Right renal pelvis (tissue), 4 donors: Measurements from ENCODE around the gene SIGLEC1. TPM values are rescaled to one million over a fixed set of nuclear protein-coding genes. Genes with fewer than 3 reads are reported as not detected.

Source experiments
- DNase-seq, 4 donors: peaks; one replicate each; pipeline ENCODE4 v3.0.0-alpha.2; 2013; ENCODE audit warnings: low read depth in 4 of 4, low spot score in 3 of 4, missing footprints in 1 of 4
- polyA plus RNA-seq, 4 donors: library from polyadenylated mRNA; unstranded; fragments of 120-200 nt; gene quantifications; one replicate each; pipeline ENCODE4 v1.2.1, GENCODE V29; 2013; ENCODE audit not compliant: insufficient read length in 4 of 4

SIGLEC1 gene
- 1 to 10 TPM in 1 of 4 donors, under 1 TPM in 3; 0.51 to 1.3 (median 0.76) TPM for polyA plus RNA-seq

DNA sequence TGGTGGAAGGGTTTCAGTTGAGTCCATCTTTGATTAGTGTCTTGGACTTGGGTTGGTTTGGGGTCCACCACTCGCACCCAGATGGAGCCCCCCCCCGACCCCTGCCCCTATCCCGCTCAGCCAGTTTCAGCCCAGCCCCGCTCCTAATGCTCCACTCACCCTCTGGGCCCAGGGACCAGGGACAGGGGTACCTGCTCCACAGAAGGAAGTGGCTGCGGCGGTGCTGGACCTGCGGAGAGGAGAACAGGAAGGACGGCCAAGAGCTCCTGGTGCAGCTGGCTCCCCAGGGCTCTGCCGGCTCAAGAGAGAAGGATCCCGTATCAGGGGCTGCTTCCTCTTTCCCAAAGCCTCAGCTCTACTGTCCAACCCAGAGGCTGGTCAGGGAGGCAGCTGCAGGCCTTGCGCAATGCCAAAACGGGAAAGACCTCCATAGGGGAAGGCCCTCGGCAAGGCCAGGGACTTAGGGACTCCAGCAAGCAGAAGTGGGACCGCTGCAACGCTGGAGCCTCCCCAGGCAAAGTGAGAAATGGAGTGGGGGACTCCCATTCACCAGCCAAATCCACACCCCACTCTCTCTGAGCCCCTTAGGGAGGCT lies at the start of gene SIGLEC1:
Gene SIGLEC1 (minus strand): TSS at position 322 of the 595 bp plus-strand sequence. CDS start 5,472 bp downstream, outside the sequence.
- no peak for DNase-seq

- no peak for DNase-seq
Observed at GRCh38 chr20:3760655-3761348, 48.4 kb upstream of the SIGLEC1 start.

DNA sequence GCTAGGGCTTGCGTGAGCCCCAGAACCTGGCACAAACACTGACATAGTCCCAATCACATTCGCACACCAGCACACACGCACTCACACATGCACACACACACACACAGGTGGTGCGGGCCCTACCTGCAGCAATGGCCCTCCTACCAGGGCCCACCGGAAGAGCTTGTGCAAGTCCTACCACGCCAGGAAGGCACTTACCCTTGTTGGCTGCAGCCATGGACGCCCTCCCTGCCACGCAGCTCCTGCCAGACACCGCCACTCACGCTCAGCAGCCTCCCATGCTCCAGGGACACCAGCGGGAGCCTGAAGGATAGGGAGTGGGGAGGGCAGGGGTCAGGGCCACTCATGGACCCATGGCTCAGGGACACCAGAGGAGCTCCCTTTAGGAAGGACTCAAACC lies 47.5 kb upstream of the SIGLEC1 start:
- no peak for DNase-seq

- DNase-seq: no peak
Observed at GRCh38 chr20:3759316-3759823, 47.0 kb upstream of the SIGLEC1 start.

- DNase-seq: no peak
Observed at GRCh38 chr20:3758566-3758965, 46.2 kb upstream of the SIGLEC1 start.

DNA sequence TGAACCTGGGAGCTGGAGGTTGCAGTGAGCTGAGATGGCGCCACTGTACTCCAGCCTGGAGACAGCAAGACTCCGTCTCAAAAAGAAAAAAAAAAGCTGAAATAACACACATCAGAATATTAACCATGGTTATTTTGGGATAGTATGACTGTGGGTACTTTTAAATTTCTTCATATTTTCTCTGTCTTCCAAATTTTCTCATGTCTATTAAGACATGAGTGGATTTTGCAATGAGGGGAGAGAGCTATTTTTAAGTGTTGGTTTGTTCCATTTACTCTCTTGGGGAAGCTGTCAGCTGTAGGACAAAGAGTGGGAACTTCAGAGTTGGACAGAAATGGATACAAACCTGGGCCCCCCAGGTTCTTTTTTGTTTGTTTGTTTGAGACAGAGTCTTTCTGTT lies 44.9 kb upstream of the SIGLEC1 start:
- DNase-seq: no peak

DNA sequence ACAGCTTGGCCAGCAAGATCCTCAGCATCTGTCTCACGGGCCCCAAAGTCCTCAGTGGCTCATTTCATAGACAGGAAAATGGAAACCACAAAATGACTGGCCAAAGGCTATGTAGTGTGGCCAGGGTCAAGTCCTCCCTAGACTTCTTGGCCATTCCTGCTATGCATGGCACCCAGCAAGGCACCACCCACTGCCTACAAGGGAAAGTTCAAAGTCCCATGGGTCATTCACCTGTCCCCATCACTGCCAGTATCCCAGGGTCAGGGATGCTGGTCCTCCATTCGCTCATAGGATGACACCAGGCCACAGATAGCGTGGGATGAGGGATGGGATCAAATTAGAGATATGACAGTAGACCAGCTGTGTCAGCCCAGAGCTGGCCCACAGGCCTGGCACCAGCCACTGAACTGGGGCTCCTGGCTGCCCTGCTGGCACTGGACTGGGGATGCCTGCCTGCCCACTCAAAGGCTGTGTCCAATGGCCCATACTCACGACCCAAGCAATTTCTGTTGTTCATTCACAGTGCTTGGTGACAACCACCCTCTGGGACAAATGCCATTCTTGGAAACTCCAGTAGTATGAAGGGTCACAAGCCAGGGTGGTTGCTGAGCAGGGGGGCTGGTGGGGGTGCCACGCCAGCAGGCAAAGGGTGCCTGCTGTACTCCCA lies 43.5 kb upstream of the SIGLEC1 start:
- no peak for DNase-seq

GRCh38 chr20:3755269-3755668 lies 42.9 kb upstream of the SIGLEC1 start:
- DNase-seq: no peak

GRCh38 chr20:3754276-3754630 lies 41.9 kb upstream of the SIGLEC1 start:
- DNase-seq: no peak

- no peak for DNase-seq
Observed at GRCh38 chr20:3753501-3754275, 41.3 kb upstream of the SIGLEC1 start.

DNA sequence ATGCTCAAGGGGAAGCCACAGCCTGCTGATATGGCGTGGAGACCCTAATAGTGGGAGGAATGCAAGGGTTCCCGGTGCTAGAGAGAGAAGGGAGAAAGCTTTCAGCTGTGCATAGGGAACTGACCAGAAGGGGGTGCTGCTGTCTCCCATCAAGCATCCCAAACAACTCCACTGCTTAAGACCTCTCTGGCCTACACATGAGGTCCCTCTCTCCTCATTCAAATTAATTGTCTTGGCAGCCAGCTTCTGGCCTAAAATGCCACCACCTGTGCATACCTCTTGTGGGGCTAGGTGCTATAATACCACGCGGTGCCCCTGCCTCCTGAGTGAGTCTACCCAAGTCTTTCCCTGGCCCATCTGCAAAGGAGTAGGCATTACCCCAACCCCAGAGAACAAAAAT lies 40.7 kb upstream of the SIGLEC1 start:
- DNase-seq: no peak

- no peak for DNase-seq
Observed at GRCh38 chr20:3752386-3752759, 40.0 kb upstream of the SIGLEC1 start.

DNA sequence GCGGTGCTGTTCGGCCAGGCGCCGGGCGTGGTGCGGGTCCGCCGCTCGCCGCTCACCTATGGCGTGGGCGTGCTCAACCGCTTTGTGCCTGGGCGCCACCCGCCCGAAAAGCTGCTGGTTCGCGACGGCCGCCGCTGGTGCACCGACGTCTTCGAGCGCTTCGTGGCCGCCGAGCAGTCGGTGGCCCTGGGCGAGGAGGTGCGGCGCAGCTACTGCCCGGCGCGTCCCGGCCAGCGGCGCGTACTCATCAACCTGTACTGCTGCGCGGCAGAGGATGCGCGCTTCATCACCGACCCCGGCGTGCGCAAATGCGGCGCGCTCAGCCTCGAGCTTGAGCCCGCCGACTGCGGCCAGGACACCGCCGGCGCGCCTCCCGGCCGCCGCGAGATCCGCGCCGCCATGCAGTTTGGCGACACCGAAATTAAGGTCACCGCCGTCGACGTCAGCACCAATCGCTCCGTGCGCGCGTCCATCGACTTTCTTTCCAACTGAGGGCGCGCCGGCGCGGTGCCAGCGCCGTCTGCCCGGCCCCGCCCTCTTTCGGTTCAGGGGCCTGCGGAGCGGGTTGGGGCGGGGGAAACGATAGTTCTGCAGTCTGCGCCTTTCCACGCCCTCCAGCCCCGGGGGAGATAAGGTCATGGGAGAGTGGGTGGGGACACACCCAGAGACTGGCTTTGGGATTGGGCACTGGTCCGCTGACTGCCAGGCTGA lies 39.4 kb upstream of the SIGLEC1 start:
- DNase-seq: no peak

DNA sequence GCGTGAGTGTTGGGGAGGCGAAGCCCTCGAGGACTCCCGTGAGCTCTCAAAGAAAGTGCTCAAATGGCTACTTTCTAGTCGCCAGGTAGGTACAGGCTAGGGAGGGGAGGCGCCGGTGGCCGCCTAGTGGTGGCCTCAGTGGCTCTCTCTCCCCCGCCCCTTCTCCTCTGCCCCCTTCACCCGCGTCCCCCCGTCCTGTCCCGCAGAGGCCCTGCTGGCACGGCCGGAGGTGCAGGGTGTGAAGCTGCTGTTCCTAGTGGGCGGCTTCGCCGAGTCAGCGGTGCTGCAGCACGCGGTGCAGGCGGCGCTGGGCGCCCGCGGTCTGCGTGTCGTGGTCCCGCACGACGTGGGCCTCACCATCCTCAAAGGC lies 38.9 kb upstream of the SIGLEC1 start:
- no peak for DNase-seq

DNA sequence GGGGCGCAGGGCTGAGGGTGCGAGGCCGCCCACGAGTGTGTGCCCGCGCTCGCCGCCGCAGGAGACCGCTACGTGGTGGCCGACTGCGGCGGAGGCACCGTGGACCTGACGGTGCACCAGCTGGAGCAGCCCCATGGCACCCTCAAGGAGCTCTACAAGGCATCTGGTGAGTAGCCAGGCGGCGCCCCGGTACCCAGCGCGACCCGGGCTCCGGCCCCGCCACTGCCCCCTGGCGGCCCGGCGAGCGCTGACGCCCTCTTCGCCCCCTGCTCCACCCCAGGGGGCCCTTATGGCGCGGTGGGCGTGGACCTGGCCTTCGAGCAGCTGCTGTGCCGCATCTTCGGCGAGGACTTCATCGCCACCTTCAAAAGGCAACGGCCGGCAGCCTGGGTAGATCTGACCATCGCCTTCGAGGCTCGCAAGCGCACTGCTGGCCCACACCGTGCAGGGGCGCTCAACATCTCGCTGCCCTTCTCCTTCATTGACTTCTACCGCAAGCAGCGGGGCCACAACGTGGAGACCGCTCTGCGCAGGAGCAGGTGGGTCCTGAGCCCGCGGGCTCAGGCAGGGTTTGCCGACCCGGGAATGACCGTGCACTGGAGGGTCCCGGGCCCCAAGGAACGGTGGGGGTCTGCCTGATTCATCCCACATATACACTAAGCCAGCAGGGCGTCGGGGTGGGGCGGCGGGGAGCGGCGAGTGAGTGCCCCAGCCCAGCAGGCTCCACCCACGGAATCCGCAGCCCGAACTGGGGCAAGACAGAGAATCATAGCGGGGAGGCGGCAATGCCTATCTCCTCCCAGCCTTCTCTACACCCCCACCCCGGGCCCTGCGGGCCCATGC lies 37.5 kb upstream of the SIGLEC1 start:
- no peak for DNase-seq

DNA sequence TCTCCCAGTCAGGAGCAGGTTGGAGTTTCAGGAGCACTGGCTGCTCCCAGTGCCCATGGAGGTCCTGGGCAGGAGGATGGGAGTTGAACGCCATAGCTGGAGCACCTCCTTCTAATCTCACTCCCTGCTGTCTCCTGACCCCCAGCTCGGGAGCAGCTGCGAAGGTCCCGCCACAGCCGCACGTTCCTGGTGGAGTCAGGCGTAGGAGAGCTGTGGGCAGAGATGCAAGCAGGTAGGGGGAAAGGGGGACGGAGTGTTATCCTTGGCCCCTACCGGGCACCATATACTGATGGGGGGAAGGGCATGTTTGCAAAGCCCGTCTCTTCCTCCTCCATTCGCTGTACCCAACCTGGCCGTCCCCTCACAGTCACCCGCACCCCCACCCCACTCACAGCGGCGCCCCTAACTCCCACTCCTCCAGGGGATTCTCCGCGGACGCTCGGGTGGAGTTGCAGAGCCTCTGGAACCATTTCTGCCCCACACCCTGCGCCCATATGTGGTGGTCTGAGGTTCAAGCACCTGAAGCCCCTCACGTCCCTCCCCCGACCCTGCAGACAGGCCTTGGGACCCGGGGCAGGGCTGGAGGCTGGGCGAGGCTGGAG lies 36.8 kb upstream of the SIGLEC1 start:
- no peak for DNase-seq

DNA sequence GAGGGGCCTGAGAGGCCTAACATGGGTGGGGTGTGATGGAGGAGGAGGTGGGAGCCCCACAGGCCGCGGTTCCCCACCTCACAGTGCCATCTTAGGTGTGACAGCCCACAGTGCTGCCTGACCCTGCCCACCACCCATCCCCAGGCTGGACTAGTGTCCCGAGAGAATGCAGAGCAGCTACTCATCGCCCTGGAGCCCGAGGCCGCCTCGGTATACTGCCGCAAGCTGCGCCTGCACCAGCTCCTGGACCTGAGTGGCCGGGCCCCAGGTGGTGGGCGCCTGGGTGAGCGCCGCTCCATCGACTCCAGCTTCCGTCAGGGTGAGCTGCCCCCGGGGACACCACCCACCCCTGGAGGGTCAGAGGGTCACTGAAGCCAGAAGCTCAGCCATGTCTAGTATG lies 35.7 kb upstream of the SIGLEC1 start:
- no peak for DNase-seq

DNA sequence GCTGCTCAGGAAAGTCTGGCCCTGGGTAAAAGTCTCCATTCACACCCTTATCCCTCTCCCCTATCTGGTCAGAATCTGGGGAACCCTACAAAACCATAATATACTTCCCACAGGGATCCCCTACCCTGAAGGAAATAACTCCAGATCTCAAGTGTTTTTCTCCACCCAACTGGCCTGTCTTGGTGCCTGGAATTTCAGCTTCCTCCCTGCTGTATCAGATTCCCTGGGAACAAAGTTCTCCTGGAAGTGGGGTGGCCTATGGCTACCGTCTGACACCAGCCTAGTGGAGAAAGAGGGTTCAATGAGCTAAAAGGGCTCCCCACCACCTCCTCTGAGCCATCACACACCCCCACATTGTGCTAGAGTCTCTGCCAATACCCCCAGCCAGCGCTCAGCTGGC lies 35.1 kb upstream of the SIGLEC1 start:
- DNase-seq: no peak

DNA sequence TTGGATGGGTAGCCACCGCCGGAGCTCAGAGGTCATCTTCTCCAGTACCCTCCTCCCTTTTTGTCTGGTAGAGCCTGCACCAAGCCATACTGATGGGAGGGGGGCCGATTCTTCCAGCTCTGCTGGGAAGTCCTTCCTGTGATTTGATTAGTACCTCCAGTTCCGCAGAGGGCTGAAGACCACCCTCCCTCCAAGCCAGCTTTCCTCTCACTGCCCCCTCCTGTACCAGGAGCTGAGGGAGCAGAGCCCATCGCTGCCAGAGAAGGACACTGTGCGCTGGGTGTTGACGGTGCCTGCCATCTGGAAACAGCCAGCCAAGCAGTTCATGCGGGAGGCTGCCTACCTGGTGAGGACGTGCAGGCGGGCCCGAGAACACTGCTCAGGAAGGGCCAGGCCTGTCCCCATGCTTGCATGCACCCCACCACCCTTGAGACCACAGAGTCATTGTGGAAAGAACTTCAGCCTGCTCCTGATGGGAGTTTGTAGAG lies 33.3 kb upstream of the SIGLEC1 start:
- DNase-seq: no peak
